Heart left ventricle (tissue), 16 donors: Measurements from ENCODE around the gene MRPL14. TPM values are rescaled to one million over a fixed set of nuclear protein-coding genes. Genes with fewer than 3 reads are reported as not detected.
"Not testable (repeated sequence)": the region's sequence is repeated elsewhere in the genome, so short reads cannot be mapped to it uniquely, and the experiment has no call there.

Experiments used
- ATAC-seq, 4 donors: fragments of 200-7000 bp; cut with Tn5 transposase; one replicate each; pipeline ENCODE4 v1.9.1; 2020 to 2022; ENCODE audit warnings: moderate library complexity in 4 of 4, mild to moderate bottlenecking in 3 of 4, moderate number of reproducible peaks in 1 of 4
- DNase-seq, 5 donors: peaks; one replicate each; pipeline ENCODE4 v3.0.0-alpha.2; 2020
- H3K27ac ChIP-seq, 12 donors: fragments of 200-600 bp; sonication (generic) in 4 of 12; one replicate each; pipeline versions ENCODE4 v1.5.0 to v1.8.0; 2016 to 2022; ENCODE audit warnings: mild to moderate bottlenecking in 2 of 12
- H3K27me3 ChIP-seq, 9 donors: fragments of 200-600 bp; sonication (generic) in 2 of 9; one replicate each; pipeline versions ENCODE4 v1.5.1 to v1.8.0; 2016 to 2022; ENCODE audit warnings: mild to moderate bottlenecking in 3 of 9
- H3K36me3 ChIP-seq, 9 donors: fragments of 200-600 bp; sonication (generic) in 2 of 9; one replicate each; pipeline versions ENCODE4 v1.5.0 to v1.8.0; 2018 to 2022; ENCODE audit warnings: mild to moderate bottlenecking in 2 of 9
- H3K4me1 ChIP-seq, 12 donors: fragments of 200-600 bp; sonication (generic) in 4 of 12; one replicate each; pipeline versions ENCODE4 v1.5.0 to v1.8.0; 2016 to 2022; ENCODE audit warnings: mild to moderate bottlenecking in 3 of 12
- H3K4me3 ChIP-seq, 12 donors: fragments of 200-600 bp; sonication (generic) in 4 of 12; one replicate each; pipeline versions ENCODE4 v1.5.0 to v1.8.0; 2017 to 2022; ENCODE audit warnings: mild to moderate bottlenecking in 9 of 12, moderate library complexity in 4 of 12
- H3K9me3 ChIP-seq, 12 donors: fragments of 200-600 bp; sonication (generic) in 4 of 12; one replicate each; pipeline versions ENCODE4 v1.5.0 to v1.8.0; 2016 to 2022; ENCODE audit warnings: mild to moderate bottlenecking in 1 of 12
- POLR2A ChIP-seq, 2 donors: fragments of 450-650 bp; IDR thresholded peaks; one replicate each; pipeline ENCODE4 v1.6.1; 2017; ENCODE audit warnings: antibody characterized with exemption in 2 of 2, mild to moderate bottlenecking in 2 of 2, moderate library complexity in 2 of 2
- WGBS, 4 donors: extraction: QIAGEN DNeasy Blood & Tissue Kit in 2 of 4; methylation state at CpG; one replicate each; pipeline versions ENCODE4 v1.1.5 to v1.1.7; 2013 to 2018; 5-methylcytosine and 5-hydroxymethylcytosine counted together
- intact Hi-C, 10 donors: fragments of 100-400 bp; cut with DNase I; formaldehyde crosslinking; loops; one replicate each; pipeline versions ENCODE4 v1.11.1 to v1.14.2; 2022
- polyA plus RNA-seq, 2 donors: library from polyadenylated mRNA; stranded (reverse); fragments of 200-250 nt; gene quantifications; one replicate each; pipeline ENCODE4 v1.2.3, GENCODE V29; 2013
- total RNA-seq, 9 donors: library from RNA; depleted of rRNA in 2 of 9; stranded (reverse); fragments of >200 nt in 2 of 9; fragmentation: NEBNext Ultra II Directional in 3 of 9; extraction: Animal tissue kit (Norgen Biotek cat#: 25700) in 3 of 9; gene quantifications; one replicate each; pipeline versions ENCODE4 v1.1.0 to v1.2.4, GENCODE V29; 2016 to 2023
- TF ChIP-seq, protein P1 (sequence below), 12 donors: fragments of 200-600 bp; sonication (generic) in 4 of 12; IDR thresholded peaks; one replicate each; pipeline versions ENCODE4 v1.5.0 to v1.8.0; 2018 to 2022; ENCODE audit warnings: antibody characterized with exemption in 12 of 12, mild to moderate bottlenecking in 5 of 12
- donor health status: ischemic (EF 13 %, LVEDD 7.1; RV severe dilation, severe dysfunction).
- donor health status: healthy with polysubstance abuse.
- donor health status: DM: no; HTN: yes; CAD: no.
- donor health status: DM: no; HTN: no; CAD: no.
- donor health status: ischemic (EF 25% LVEDD 6.9; RV normal size, moderate dysfunction).
- donor health status: ischemic (EF 25% LVEDD 5.7; RV mildly dilated, moderate dysfunction).
- donor health status: healthy.
- donor health status: DM: yes; HTN: yes; CAD: no.
- donor health status: ischemic (EF 35%, LVEDD 5.7; RV mildly dilated, moderate dysfunction).
- donor health status: nonischemic (EF 11% LVEDD 7.7; RV severe dilation, severe dysfunction).
- donor health status: DM: yes; HTN: yes; CAD: no.
- donor health status: PGD.
- donor health status: ischemic (EF 29% LVEDD 5.4; RV normal size, mild dysfunction).
- donor health status: nonischemic (EF 23%, LVEDD 6.1; RV moderate dilation, normal function).

MRPL14 gene
- total and polyA plus RNA-seq, 11 donors = 35.3 to 72.9 (median 44.1) TPM

DNA sequence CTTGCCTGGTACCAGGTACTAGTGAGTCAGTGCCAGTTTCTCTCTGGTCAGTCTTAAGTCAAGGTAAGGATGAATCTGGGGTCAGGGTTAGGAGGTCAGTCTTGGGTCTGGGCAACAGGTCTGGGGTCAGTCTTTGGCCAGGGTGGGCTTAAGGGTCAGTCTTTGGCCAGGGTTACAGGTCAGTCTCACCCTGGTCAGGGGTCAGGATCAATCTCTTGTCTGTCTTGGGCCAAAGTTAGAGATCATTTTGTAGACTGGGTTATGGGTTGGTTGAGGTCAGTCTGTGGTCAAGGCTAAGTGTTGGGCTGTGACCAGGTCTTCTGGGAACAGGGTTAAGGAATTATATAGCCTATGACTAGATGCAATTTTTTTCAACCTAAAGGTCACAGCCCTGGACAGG, 18.6 kb upstream of the MRPL14 start:
- ATAC-seq (no peak), DNase-seq (no peak)
- H3K36me3 ChIP-seq = peaks cover 0 to 92% (median 77%) of the 10 kb centered on the region in 9 donors
- no peak overlapping the region for H3K27ac ChIP-seq
- intact Hi-C loops = no loop called here
- no peaks in the 10 kb centered on the region for H3K27me3 ChIP-seq
- H3K4me3 ChIP-seq = no peak overlapping the region
- H3K4me1 ChIP-seq = peaks cover 0 to 10% (median 0%) of the 10 kb centered on the region in 12 donors
- H3K9me3 ChIP-seq = no peaks in the 10 kb centered on the region
- TF ChIP-seq, protein P1, sequence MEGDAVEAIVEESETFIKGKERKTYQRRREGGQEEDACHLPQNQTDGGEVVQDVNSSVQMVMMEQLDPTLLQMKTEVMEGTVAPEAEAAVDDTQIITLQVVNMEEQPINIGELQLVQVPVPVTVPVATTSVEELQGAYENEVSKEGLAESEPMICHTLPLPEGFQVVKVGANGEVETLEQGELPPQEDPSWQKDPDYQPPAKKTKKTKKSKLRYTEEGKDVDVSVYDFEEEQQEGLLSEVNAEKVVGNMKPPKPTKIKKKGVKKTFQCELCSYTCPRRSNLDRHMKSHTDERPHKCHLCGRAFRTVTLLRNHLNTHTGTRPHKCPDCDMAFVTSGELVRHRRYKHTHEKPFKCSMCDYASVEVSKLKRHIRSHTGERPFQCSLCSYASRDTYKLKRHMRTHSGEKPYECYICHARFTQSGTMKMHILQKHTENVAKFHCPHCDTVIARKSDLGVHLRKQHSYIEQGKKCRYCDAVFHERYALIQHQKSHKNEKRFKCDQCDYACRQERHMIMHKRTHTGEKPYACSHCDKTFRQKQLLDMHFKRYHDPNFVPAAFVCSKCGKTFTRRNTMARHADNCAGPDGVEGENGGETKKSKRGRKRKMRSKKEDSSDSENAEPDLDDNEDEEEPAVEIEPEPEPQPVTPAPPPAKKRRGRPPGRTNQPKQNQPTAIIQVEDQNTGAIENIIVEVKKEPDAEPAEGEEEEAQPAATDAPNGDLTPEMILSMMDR (IDR thresholded peaks at IDR 0.05) = no peak
- no peak for TF ChIP-seq POLR2A (IDR thresholded peaks at IDR 0.05)

DNA sequence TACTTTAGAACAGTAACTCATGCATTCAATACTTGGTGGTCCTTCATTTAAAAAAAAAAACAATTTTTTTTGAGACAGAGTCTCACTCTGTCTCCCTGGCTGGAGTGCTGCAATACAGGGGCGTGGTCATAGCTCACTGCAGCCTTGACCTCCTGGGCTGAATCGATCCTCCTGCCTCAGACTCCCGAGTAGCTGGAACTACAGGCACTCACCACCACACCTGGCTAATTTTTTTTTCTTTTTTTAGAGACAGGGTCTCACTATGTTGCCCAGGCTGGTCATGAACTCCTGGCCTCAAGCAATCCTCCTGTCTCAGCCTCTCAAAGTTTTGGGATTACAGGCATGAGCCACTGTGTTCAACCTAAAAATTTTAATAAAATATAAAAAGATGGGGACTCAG, 17.3 kb upstream of the MRPL14 start:
- not testable (repeated sequence) for H3K27me3 ChIP-seq
- 36 to 85% (median 76%) methylated on average over 3 of the region's 3 CpGs for WGBS, 4 donors

DNA sequence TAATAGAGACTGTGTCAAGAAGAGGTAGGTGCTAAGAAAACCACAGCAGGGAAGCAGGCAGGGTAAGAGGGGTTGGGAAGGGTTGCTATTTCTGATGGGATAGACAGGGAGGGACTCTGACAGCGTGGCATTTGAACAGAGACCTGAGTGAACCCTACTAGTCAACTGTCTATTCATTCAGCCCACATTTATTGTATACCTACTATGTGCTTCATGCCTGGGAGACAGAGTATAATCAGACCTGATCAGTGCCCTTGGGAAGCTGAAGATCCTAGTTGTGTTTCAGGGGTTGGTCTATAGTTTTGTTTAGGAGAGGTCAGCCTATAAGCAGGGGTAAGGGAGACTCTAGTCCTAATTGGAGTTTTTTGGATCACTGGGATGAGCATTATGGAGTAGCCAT, 16.5 kb upstream of the MRPL14 start:
- no peak overlapping the region for H3K4me3 ChIP-seq
- peaks cover 0 to 97% (median 84%) of the 10 kb centered on the region in 9 donors for H3K36me3 ChIP-seq
- H3K27me3 ChIP-seq = no peaks in the 10 kb centered on the region
- H3K4me1 ChIP-seq = no peaks in the 10 kb centered on the region
- TF ChIP-seq, protein P1 (IDR thresholded peaks at IDR 0.05) = no peak
- TF ChIP-seq POLR2A (IDR thresholded peaks at IDR 0.05) = no peak
- H3K9me3 ChIP-seq = no peaks in the 10 kb centered on the region
- intact Hi-C loops = no loop called here
- WGBS, 4 donors = 88 to 100% (median 96%) methylated on average over 1 of the region's 1 CpG
- no peak overlapping the region for H3K27ac ChIP-seq
- DNase-seq (no peak), ATAC-seq (no peak)

More for the DNA sequence above, 17.3 kb upstream of the MRPL14 start:
- intact Hi-C loops, DNase-seq, H3K27ac ChIP-seq, H3K9me3 ChIP-seq, ATAC-seq, H3K4me1 ChIP-seq, H3K4me3 ChIP-seq: not testable (repeated sequence)
- peaks cover 0 to 97% (median 87%) of the 10 kb centered on the region in 9 donors for H3K36me3 ChIP-seq

DNA sequence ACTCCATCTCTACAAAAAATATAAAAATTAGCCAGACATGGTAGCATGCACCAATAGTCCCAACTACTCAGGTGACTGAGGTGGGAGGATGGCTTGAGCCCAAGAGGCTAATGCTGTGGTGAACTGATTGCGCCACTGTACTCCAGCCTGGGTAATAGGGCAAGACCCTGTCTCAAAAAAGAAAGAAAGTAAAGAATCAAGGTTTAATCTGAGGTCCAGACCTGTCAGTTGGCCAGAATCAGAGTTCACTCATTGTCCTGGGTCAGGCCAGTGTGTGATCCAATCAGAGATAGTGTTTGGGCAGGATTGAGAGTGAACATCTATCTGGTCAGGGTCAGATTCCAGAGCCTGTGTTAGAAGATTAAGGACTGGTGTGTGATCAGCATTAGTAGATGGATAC, 15.6 kb upstream of the MRPL14 start:
- no peak overlapping the region for H3K27ac ChIP-seq
- H3K9me3 ChIP-seq = no peaks in the 10 kb centered on the region
- no peak overlapping the region for H3K4me3 ChIP-seq
- H3K4me1 ChIP-seq = no peaks in the 10 kb centered on the region
- TF ChIP-seq POLR2A (IDR thresholded peaks at IDR 0.05) = no peak
- TF ChIP-seq, protein P1 (IDR thresholded peaks at IDR 0.05) = no peak
- intact Hi-C loops = no loop called here
- DNase-seq (no peak), ATAC-seq (no peak)
- WGBS, 4 donors = 0 to 100% (median 98%) methylated on average over 1 of the region's 1 CpG
- peaks cover 0 to 97% (median 80%) of the 10 kb centered on the region in 9 donors for H3K36me3 ChIP-seq
- no peaks in the 10 kb centered on the region for H3K27me3 ChIP-seq

DNA sequence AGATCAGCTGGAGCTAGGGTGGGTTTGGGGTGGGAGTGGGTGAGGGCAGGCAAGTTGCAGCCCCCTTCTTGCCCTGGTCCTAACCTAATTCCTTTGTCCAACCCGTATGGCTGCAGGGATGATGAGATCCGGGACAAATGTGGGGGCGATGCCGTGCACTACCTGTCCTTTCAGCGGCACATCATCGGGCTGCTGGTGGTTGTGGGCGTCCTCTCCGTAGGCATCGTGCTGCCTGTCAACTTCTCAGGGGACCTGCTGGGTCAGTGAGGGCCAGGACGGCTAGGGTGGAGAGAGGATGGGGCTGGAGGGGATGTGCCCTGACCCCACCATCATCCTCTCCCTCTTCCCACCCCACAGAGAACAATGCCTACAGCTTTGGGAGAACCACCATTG, 12.1 kb upstream of the MRPL14 start:
- ATAC-seq (no peak), DNase-seq (no peak)
- intact Hi-C loops = loop anchor here in 1 of 10 donors (5.0 kb wide), 1 partner anchor 37 kb away; no protein-coding TSS in a partner anchor
- Histone ChIP-seq H3K4me1 (no peaks in the 10 kb centered on the region), H3K27me3 (no peaks in the 10 kb centered on the region), H3K27ac (no peak overlapping the region), H3K4me3 (no peak overlapping the region), H3K36me3 (peaks cover 0 to 98% (median 82%) of the 10 kb centered on the region in 9 donors), H3K9me3 (no peaks in the 10 kb centered on the region)
- TF ChIP-seq POLR2A (IDR thresholded peaks at IDR 0.05) = no peak
- TF ChIP-seq, protein P1 (IDR thresholded peaks at IDR 0.05) = no peak
- WGBS, 4 donors = 82 to 96% (median 86%) methylated on average over 10 of the region's 10 CpGs
